MG63 (cell line): ENCODE measurements around the gene FAM110A. TPM values are rescaled to one million over a fixed set of nuclear protein-coding genes. Genes with fewer than 3 reads are reported as not detected.
A peak's percentile ranks its signal among the peaks of the same experiment; 100 is the strongest.
"Not testable (repeated sequence)": the region's sequence is repeated elsewhere in the genome, so short reads cannot be mapped to it uniquely, and the experiment has no call there.

Experiments
- DNase-seq: peaks from one replicate; pipeline ENCODE4 v3.0.0-alpha.2; 2020
- H3K27me3 ChIP-seq: fragments of 250-450 bp; sonication (Bioruptor Pico); 2 replicates; pipeline ENCODE4 v1.5.1; 2020; ENCODE audit warnings: mild to moderate bottlenecking, moderate library complexity
- H3K36me3 ChIP-seq: fragments of 250-450 bp; sonication (Bioruptor Pico); 2 replicates; pipeline ENCODE4 v1.5.1; 2020; ENCODE audit warnings: mild to moderate bottlenecking, moderate library complexity
- H3K4me3 ChIP-seq: fragments of 250-450 bp; sonication (Bioruptor Pico); 2 replicates; pipeline ENCODE4 v1.5.1; 2020; ENCODE audit warnings: mild to moderate bottlenecking, moderate library complexity
- H3K9me3 ChIP-seq: fragments of 250-450 bp; sonication (Bioruptor Pico); 2 replicates; pipeline ENCODE4 v1.5.1; 2020; ENCODE audit warnings: mild to moderate bottlenecking, moderate library complexity
- total RNA-seq: library from RNA; depleted of rRNA; stranded (reverse); fragments of >200 nt; shearing (Covaris generic); gene quantifications from 2 replicates; pipeline ENCODE4 v1.2.3, GENCODE V29; 2014; ENCODE audit warnings: low replicate concordance

The FAM110A gene
- total RNA-seq, 1 experiment from 2014 or later, result 3.9 TPM

- no peak for DNase-seq
Measured at GRCh38 chr20:820323-820953, 13.1 kb upstream of the FAM110A start.

GRCh38 chr20:821046-821730 is 12.3 kb upstream of the FAM110A start:
- H3K9me3 ChIP-seq, result no peaks in the 10 kb centered on the region
- no peak for DNase-seq
- no peaks in the 10 kb centered on the region for H3K27me3 ChIP-seq
- no peaks in the 10 kb centered on the region for H3K36me3 ChIP-seq
- H3K4me3 ChIP-seq, result no peak overlapping the region

More at GRCh38 chr20:820323-820953, 13.1 kb upstream of the FAM110A start:
- H3K27me3 ChIP-seq, result no peaks in the 10 kb centered on the region
- no peak overlapping the region for H3K4me3 ChIP-seq
- no peaks in the 10 kb centered on the region for H3K36me3 ChIP-seq
- no peaks in the 10 kb centered on the region for H3K9me3 ChIP-seq

GRCh38 chr20:821731-822065 is 11.8 kb upstream of the FAM110A start:
- H3K36me3 ChIP-seq, result no peaks in the 10 kb centered on the region
- DNase-seq, result no peak
- H3K9me3 ChIP-seq, result no peaks in the 10 kb centered on the region
- no peak overlapping the region for H3K4me3 ChIP-seq
- H3K27me3 ChIP-seq, result no peaks in the 10 kb centered on the region

GRCh38 chr20:822651-823573 is 10.6 kb upstream of the FAM110A start:
- no peaks in the 10 kb centered on the region for H3K27me3 ChIP-seq

GRCh38 chr20:823574-823902 is 10.0 kb upstream of the FAM110A start:
- H3K36me3 ChIP-seq, result no peaks in the 10 kb centered on the region
- no peaks in the 10 kb centered on the region for H3K9me3 ChIP-seq
- no peaks in the 10 kb centered on the region for H3K27me3 ChIP-seq
- H3K4me3 ChIP-seq, result no peak overlapping the region
- no peak for DNase-seq

More at GRCh38 chr20:822651-823573, 10.6 kb upstream of the FAM110A start:
- H3K9me3 ChIP-seq, result no peaks in the 10 kb centered on the region
- no peak overlapping the region for H3K4me3 ChIP-seq
- DNase-seq, result no peak
- no peaks in the 10 kb centered on the region for H3K36me3 ChIP-seq

- H3K9me3 ChIP-seq, result no peaks in the 10 kb centered on the region
- no peak overlapping the region for H3K4me3 ChIP-seq
- H3K36me3 ChIP-seq, result no peaks in the 10 kb centered on the region
- H3K27me3 ChIP-seq, result no peaks in the 10 kb centered on the region
- DNase-seq, result no peak
Measured at GRCh38 chr20:824490-824889, 9.0 kb upstream of the FAM110A start.

GRCh38 chr20:824916-825315 is 8.6 kb upstream of the FAM110A start:
- H3K27me3 ChIP-seq, result no peaks in the 10 kb centered on the region
- H3K4me3 ChIP-seq, result no peak overlapping the region
- DNase-seq, result no peak
- H3K36me3 ChIP-seq, result no peaks in the 10 kb centered on the region
- no peaks in the 10 kb centered on the region for H3K9me3 ChIP-seq

- H3K9me3 ChIP-seq, result no peaks in the 10 kb centered on the region
- no peaks in the 10 kb centered on the region for H3K27me3 ChIP-seq
- H3K4me3 ChIP-seq, result no peak overlapping the region
- H3K36me3 ChIP-seq, result no peaks in the 10 kb centered on the region
- no peak for DNase-seq
Measured at GRCh38 chr20:825710-826421, 7.6 kb upstream of the FAM110A start.

- Histone ChIP-seq H3K36me3 (no peaks in the 10 kb centered on the region), H3K9me3 (no peaks in the 10 kb centered on the region), H3K4me3 (no peak overlapping the region), H3K27me3 (no peaks in the 10 kb centered on the region)
- no peak for DNase-seq
Measured at GRCh38 chr20:826695-827323, 6.7 kb upstream of the FAM110A start.

GRCh38 chr20:827981-828380 is 5.5 kb upstream of the FAM110A start:
- H3K27me3 ChIP-seq, DNase-seq, H3K4me3 ChIP-seq, H3K9me3 ChIP-seq, H3K36me3 ChIP-seq: not testable (repeated sequence)

GRCh38 chr20:828987-829386 is 4.5 kb upstream of the FAM110A start:
- no peak for DNase-seq
- Histone ChIP-seq H3K27me3 (no peaks in the 10 kb centered on the region), H3K9me3 (no peaks in the 10 kb centered on the region), H3K4me3 (no peak overlapping the region), H3K36me3 (no peaks in the 10 kb centered on the region)

GRCh38 chr20:829551-829950 is 4.0 kb upstream of the FAM110A start:
- Histone ChIP-seq H3K9me3 (no peaks in the 10 kb centered on the region), H3K4me3 (no peak overlapping the region), H3K27me3 (no peaks in the 10 kb centered on the region), H3K36me3 (no peaks in the 10 kb centered on the region)
- DNase-seq, result no peak

- no peak overlapping the region for H3K4me3 ChIP-seq
- no peaks in the 10 kb centered on the region for H3K27me3 ChIP-seq
- no peaks in the 10 kb centered on the region for H3K36me3 ChIP-seq
- H3K9me3 ChIP-seq, result no peaks in the 10 kb centered on the region
- peak; percentile 14 for DNase-seq
Measured at GRCh38 chr20:830011-830521, 3.4 kb upstream of the FAM110A start.

- Histone ChIP-seq H3K4me3 (no peak overlapping the region), H3K9me3 (no peaks in the 10 kb centered on the region), H3K36me3 (no peaks in the 10 kb centered on the region), H3K27me3 (no peaks in the 10 kb centered on the region)
- DNase-seq, result no peak
Measured at GRCh38 chr20:831251-831650, 2.3 kb upstream of the FAM110A start.

GRCh38 chr20:831956-832355 is 1.6 kb upstream of the FAM110A start:
- no peaks in the 10 kb centered on the region for H3K36me3 ChIP-seq
- H3K4me3 ChIP-seq, result no peak overlapping the region
- no peak for DNase-seq
- no peaks in the 10 kb centered on the region for H3K27me3 ChIP-seq
- no peaks in the 10 kb centered on the region for H3K9me3 ChIP-seq

- Histone ChIP-seq H3K27me3 (no peaks in the 10 kb centered on the region), H3K9me3 (no peaks in the 10 kb centered on the region), H3K4me3 (peak overlapping the region; percentile 88), H3K36me3 (no peaks in the 10 kb centered on the region)
- no peak for DNase-seq
Measured at GRCh38 chr20:833121-833449, 430 bp upstream of the FAM110A start.
